CD8-positive, alpha-beta memory T cell (primary cell): ENCODE measurements around the gene TRIM4. TPM values are rescaled to one million over a fixed set of nuclear protein-coding genes. Genes with fewer than 3 reads are reported as not detected.
A peak's percentile ranks its signal among the peaks of the same experiment; 100 is the strongest.

Experiments used
- CTCF ChIA-PET: fragments of 350-600 bp; sonication (Branson Sonifier 250); formaldehyde crosslinking; loops from one replicate; lab custom pipeline; 2021; ENCODE audit warnings: antibody characterized with exemption; lab: Charles Lee
- POLR2A ChIA-PET: fragments of 350-600 bp; sonication (Branson Sonifier 250); formaldehyde crosslinking; loops from one replicate; lab custom pipeline; 2021; ENCODE audit warnings: antibody characterized with exemption; lab: Charles Lee
- DNase-seq, 5 donors: peaks; one replicate each; pipeline versions ENCODE4 v3.0.0 to v3.0.0-alpha.2; 2020 to 2022; ENCODE audit warnings: mixed read lengths in 1 of 5
- H3K27ac ChIP-seq: one replicate; pipeline ENCODE4 v1.7.0; 2013; ENCODE audit warnings: low read depth, mild to moderate bottlenecking, low read length, moderate library complexity
- H3K27me3 ChIP-seq: 2 replicates; pipeline ENCODE4 v1.7.0; 2013; ENCODE audit warnings: low read length, mild to moderate bottlenecking; ENCODE audit not compliant: insufficient read depth, poor library complexity, severe bottlenecking
- H3K36me3 ChIP-seq: 2 replicates; pipeline ENCODE4 v1.7.0; 2013; ENCODE audit warnings: mild to moderate bottlenecking, low read length, moderate library complexity; ENCODE audit not compliant: insufficient read depth
- H3K4me1 ChIP-seq: 2 replicates; pipeline ENCODE4 v1.7.0; 2013; ENCODE audit warnings: mild to moderate bottlenecking, low read length, moderate library complexity; ENCODE audit not compliant: insufficient read depth
- H3K4me3 ChIP-seq: 2 replicates; pipeline ENCODE4 v1.7.0; 2013; ENCODE audit warnings: mild to moderate bottlenecking, low read length
- H3K9me3 ChIP-seq: 2 replicates; pipeline ENCODE4 v1.7.0; 2013; ENCODE audit warnings: mild to moderate bottlenecking, low read length
- H3K27ac Mint-ChIP-seq, 8 donors: one replicate each; pipeline ENCODE4 v1.8.0; 2020 to 2021; ENCODE audit warnings: mixed read lengths in 8 of 8, mild to moderate bottlenecking in 6 of 8, inconsistent platforms in 3 of 8, moderate library complexity in 3 of 8
- H3K27me3 Mint-ChIP-seq, 2 donors: one replicate each; pipeline ENCODE4 v1.8.0; 2020 to 2021; ENCODE audit warnings: mixed read lengths in 2 of 2, mild to moderate bottlenecking in 1 of 2, moderate library complexity in 1 of 2
- H3K36me3 Mint-ChIP-seq, 3 donors: one replicate each; pipeline ENCODE4 v1.8.0; 2020 to 2021; ENCODE audit warnings: mixed read lengths in 3 of 3, inconsistent platforms in 1 of 3, mild to moderate bottlenecking in 1 of 3
- H3K4me1 Mint-ChIP-seq, 3 donors: one replicate each; pipeline ENCODE4 v1.8.0; 2020 to 2021; ENCODE audit warnings: mixed read lengths in 3 of 3, inconsistent platforms in 1 of 3, mild to moderate bottlenecking in 1 of 3
- H3K4me3 Mint-ChIP-seq, 7 donors: one replicate each; pipeline ENCODE4 v1.8.0; 2020 to 2021; ENCODE audit warnings: mixed read lengths in 7 of 7, mild to moderate bottlenecking in 6 of 7, moderate library complexity in 4 of 7, inconsistent platforms in 2 of 7
- H3K9me3 Mint-ChIP-seq, 5 donors: one replicate each; pipeline ENCODE4 v1.8.0; 2020 to 2022; ENCODE audit warnings: mixed read lengths in 5 of 5, mild to moderate bottlenecking in 3 of 5, moderate library complexity in 2 of 5, inconsistent platforms in 1 of 5
- polyA plus RNA-seq: library from polyadenylated mRNA; unstranded; fragments of 300-500 nt; fragmentation: Illumina TruSeq; gene quantifications from one replicate; pipeline ENCODE4 v1.2.3, GENCODE V29; 2021
- total RNA-seq, 2 experiments: library from RNA; stranded (reverse); gene quantifications; one replicate each; pipeline ENCODE4 v1.2.3, GENCODE V29; 2021

Gene TRIM4
- total and polyA plus RNA-seq, 3 experiments from 2014 or later, result 25.8 to 31.0 (median 30.0) TPM

GRCh38 chr7:99863847-99864440 lies 55.4 kb downstream of the TRIM4 start:
- Mint-ChIP-seq H3K4me3 (no peak overlapping the region), H3K27ac (no peak overlapping the region), H3K4me1 (no peaks in the 10 kb centered on the region), H3K9me3 (peaks cover 0 to 6% (median 3%) of the 10 kb centered on the region in 5 donors), H3K36me3 (peaks cover 0 to 6% (median 0%) of the 10 kb centered on the region in 3 donors), H3K27me3 (peaks cover 8 to 69% of the 10 kb centered on the region in 2 donors)
- H3K4me1 ChIP-seq, result no peaks in the 10 kb centered on the region
- no peaks in the 10 kb centered on the region for H3K36me3 ChIP-seq
- H3K4me3 ChIP-seq, result no peak overlapping the region
- H3K27me3 ChIP-seq, result peaks cover 4% of the 10 kb centered on the region
- ChIA-PET CTCF (no interaction called here), POLR2A (no interaction called here)
- no peaks in the 10 kb centered on the region for H3K9me3 ChIP-seq
- no peak for DNase-seq
- H3K27ac ChIP-seq, result no peak overlapping the region

DNA sequence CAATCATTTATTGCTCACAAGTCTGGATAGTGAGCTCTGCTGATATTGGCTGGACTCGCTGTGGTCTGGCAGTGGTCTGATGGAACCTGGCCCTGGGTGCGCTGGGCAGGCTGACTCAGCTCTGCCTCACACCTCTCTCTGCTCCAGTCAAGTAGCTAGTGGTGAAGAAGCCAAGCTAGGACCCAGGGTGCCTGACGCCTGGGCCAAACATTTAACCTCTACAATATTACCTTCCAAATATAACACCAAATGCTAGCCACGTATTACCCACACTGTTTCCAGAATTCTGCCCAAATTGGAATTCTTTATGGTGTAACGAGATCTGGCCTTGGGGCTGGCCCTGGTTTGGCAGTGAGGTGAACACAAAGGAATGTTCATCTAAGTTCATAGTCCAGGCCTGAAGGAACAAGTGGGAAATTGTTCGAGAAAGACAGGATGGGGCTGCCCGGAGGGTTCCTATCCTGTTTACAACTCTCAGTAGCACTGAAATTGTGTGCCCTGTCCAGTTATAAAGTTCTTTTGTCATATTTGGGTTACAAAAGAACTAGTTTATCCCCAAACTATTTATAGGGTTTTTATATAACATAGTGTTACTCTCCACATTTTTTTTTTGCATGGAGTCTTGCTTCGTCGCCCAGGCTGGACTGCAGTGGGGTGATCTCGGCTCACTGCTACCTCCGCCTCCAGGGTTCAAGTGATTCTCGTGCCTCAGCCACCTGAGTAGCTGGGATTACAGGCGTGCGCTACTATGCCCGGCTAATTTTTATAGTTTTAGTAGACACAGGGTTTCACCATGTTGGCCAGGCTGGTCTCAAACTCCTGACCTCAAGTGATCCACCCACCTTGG lies 58.8 kb downstream of the TRIM4 start:
- H3K27ac Mint-ChIP-seq, result no peak overlapping the region
- H3K9me3 ChIP-seq, result no peaks in the 10 kb centered on the region
- ChIA-PET POLR2A (no interaction called here), CTCF (no interaction called here)
- H3K4me1 ChIP-seq, result no peaks in the 10 kb centered on the region
- H3K27me3 Mint-ChIP-seq, result peaks cover 18 to 60% of the 10 kb centered on the region in 2 donors
- no peaks in the 10 kb centered on the region for H3K27me3 ChIP-seq
- H3K4me3 ChIP-seq, result no peak overlapping the region
- H3K4me3 Mint-ChIP-seq, result no peak overlapping the region
- H3K4me1 Mint-ChIP-seq, result no peaks in the 10 kb centered on the region
- no peaks in the 10 kb centered on the region for H3K9me3 Mint-ChIP-seq
- no peaks in the 10 kb centered on the region for H3K36me3 ChIP-seq
- no peak for DNase-seq
- no peak overlapping the region for H3K27ac ChIP-seq
- no peaks in the 10 kb centered on the region for H3K36me3 Mint-ChIP-seq

DNA sequence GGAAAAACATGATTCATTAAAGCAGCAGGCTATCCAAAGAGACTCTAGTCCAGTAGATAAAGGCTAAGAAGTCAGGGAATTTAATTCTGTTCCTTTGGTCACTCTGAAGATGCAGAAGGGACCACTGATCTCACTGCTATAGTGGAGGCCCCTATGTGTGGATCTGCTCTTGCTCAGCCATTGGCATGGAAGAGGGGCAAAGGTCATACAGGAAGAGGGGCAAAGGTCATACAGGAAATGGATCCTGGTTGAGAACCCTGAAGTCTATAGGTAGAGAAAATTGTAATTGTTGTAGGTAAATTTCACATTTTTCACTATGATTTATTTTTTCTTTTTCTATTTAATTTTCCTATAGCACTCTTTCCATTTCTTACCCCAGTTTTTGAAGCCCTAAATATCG lies 64.1 kb downstream of the TRIM4 start:
- H3K27me3 ChIP-seq, result no peaks in the 10 kb centered on the region
- Mint-ChIP-seq H3K4me3 (no peak overlapping the region), H3K27ac (no peak overlapping the region), H3K36me3 (no peaks in the 10 kb centered on the region), H3K4me1 (no peaks in the 10 kb centered on the region), H3K9me3 (peaks cover 0 to 3% (median 0%) of the 10 kb centered on the region in 5 donors), H3K27me3 (peaks cover 17 to 34% of the 10 kb centered on the region in 2 donors)
- no peaks in the 10 kb centered on the region for H3K36me3 ChIP-seq
- H3K4me1 ChIP-seq, result no peaks in the 10 kb centered on the region
- no peak for DNase-seq
- no peak overlapping the region for H3K4me3 ChIP-seq
- ChIA-PET POLR2A (no interaction called here), CTCF (no interaction called here)
- no peak overlapping the region for H3K27ac ChIP-seq
- H3K9me3 ChIP-seq, result no peaks in the 10 kb centered on the region

DNA sequence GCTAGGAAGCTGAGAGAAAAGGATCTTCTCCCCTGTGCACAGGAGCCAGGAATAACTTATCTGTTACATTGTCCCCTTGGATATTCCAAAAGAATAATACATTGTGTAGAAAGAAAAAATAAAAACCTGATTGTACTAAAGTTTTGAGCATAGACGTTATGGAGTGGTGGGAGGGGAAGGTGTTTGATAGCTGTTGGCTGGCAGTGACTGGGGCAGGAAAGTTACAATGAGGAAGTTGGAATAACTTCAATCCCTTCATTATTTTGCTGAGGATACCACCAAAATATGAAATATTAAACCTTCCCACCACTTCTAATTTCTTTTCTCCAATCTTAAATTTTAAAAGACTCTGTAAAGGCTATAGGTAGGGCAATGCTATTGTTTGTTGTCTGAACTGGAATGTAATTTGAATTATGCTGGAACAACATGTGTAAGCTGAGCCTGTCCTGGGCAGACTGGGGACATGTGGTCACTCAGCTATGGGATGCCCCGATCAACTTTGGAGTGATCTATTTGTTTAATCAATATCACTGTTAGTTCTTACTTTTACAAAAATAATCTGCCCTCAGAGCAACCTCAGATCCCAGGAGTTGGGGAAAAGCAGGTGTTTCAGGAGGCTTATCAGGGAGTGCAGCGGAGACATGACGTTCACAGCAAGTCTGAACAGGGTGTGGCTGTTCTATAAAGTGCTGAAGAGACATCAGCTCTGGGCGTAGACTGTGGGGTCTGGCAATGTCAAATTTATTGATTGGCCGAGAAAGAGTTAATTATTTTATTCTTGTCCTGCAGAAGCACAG lies 70.7 kb downstream of the TRIM4 start:
- no peaks in the 10 kb centered on the region for H3K4me1 Mint-ChIP-seq
- POLR2A ChIA-PET, result no interaction called here
- DNase-seq, result no peak
- H3K27ac Mint-ChIP-seq, result no peak overlapping the region
- Histone ChIP-seq H3K36me3 (no peaks in the 10 kb centered on the region), H3K27ac (no peak overlapping the region), H3K4me3 (no peak overlapping the region), H3K4me1 (no peaks in the 10 kb centered on the region), H3K9me3 (no peaks in the 10 kb centered on the region), H3K27me3 (no peaks in the 10 kb centered on the region)
- no peaks in the 10 kb centered on the region for H3K9me3 Mint-ChIP-seq
- H3K36me3 Mint-ChIP-seq, result no peaks in the 10 kb centered on the region
- H3K4me3 Mint-ChIP-seq, result no peak overlapping the region
- H3K27me3 Mint-ChIP-seq, result peaks cover 8 to 26% of the 10 kb centered on the region in 2 donors
- CTCF ChIA-PET, result no interaction called here

DNA sequence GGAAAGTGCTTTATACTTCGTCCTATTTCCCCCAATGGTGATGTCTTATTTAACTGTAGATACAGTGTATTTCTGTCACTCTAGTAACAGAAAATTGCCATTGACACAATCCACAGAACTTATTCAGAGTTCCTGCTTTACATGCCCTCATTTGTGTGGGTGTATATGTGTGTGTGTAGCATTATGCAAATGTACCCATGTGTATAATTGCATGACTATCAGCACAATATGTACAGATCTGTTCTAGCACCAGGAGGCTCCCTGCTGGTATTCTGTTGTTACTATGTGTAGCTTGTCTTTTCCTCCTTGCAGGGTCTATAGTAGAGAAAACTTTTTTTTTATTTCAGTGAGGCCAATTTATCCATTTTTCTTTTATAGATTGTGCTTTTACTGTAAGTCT lies 75.0 kb downstream of the TRIM4 start:
- Histone ChIP-seq H3K27me3 (no peaks in the 10 kb centered on the region), H3K9me3 (no peaks in the 10 kb centered on the region), H3K4me1 (no peaks in the 10 kb centered on the region), H3K27ac (no peak overlapping the region), H3K4me3 (no peak overlapping the region), H3K36me3 (no peaks in the 10 kb centered on the region)
- Mint-ChIP-seq H3K27ac (no peak overlapping the region), H3K4me1 (no peaks in the 10 kb centered on the region), H3K9me3 (no peaks in the 10 kb centered on the region), H3K4me3 (no peak overlapping the region), H3K27me3 (peaks cover 6 to 30% of the 10 kb centered on the region in 2 donors), H3K36me3 (peaks cover 0 to 2% (median 0%) of the 10 kb centered on the region in 3 donors)
- CTCF ChIA-PET, result no interaction called here
- no peak for DNase-seq
- POLR2A ChIA-PET, result no interaction called here

- Mint-ChIP-seq H3K36me3 (peaks cover 0 to 2% (median 0%) of the 10 kb centered on the region in 3 donors), H3K4me1 (no peaks in the 10 kb centered on the region), H3K27me3 (peaks cover 6 to 26% of the 10 kb centered on the region in 2 donors), H3K4me3 (no peak overlapping the region), H3K9me3 (no peaks in the 10 kb centered on the region), H3K27ac (peak overlapping the region in 1 of 8 donors; percentile 34)
- Histone ChIP-seq H3K27ac (no peak overlapping the region), H3K27me3 (no peaks in the 10 kb centered on the region), H3K36me3 (no peaks in the 10 kb centered on the region), H3K4me3 (no peak overlapping the region), H3K4me1 (no peaks in the 10 kb centered on the region), H3K9me3 (no peaks in the 10 kb centered on the region)
- no peak for DNase-seq
- POLR2A ChIA-PET, result no interaction called here
- CTCF ChIA-PET, result no interaction called here
These were observed 75.5 kb downstream of the TRIM4 start for GRCh38 chr7:99843808-99844207.

- ChIA-PET POLR2A (no interaction called here), CTCF (no interaction called here)
- Mint-ChIP-seq H3K27me3 (peaks cover 3 to 18% of the 10 kb centered on the region in 2 donors), H3K4me3 (no peak overlapping the region), H3K9me3 (no peaks in the 10 kb centered on the region), H3K4me1 (peaks cover 0 to 2% (median under 1%) of the 10 kb centered on the region in 3 donors), H3K36me3 (peaks cover 0 to 2% (median 0%) of the 10 kb centered on the region in 3 donors), H3K27ac (no peak overlapping the region)
- Histone ChIP-seq H3K27me3 (no peaks in the 10 kb centered on the region), H3K36me3 (no peaks in the 10 kb centered on the region), H3K4me3 (no peak overlapping the region), H3K9me3 (no peaks in the 10 kb centered on the region), H3K4me1 (no peaks in the 10 kb centered on the region), H3K27ac (no peak overlapping the region)
- DNase-seq, result no peak
These were observed 76.4 kb downstream of the TRIM4 start for GRCh38 chr7:99842926-99843325.
